Measurements from ENCODE around the gene TSPEAR.

- TF ChIP-seq TOX (CRISPR knock-in tag; IDR thresholded peaks at IDR 0.05; ENCODE audit: borderline replicate concordance) (no peak), ZFP3 (CRISPR knock-in tag; IDR thresholded peaks at IDR 0.05) (no peak), ESRRG (CRISPR knock-in tag; IDR thresholded peaks at IDR 0.05) (no peak), SNAI2 (CRISPR knock-in tag; IDR thresholded peaks at IDR 0.05) (no peak), PATZ1 (CRISPR knock-in tag; IDR thresholded peaks at IDR 0.05; ENCODE audit: borderline replicate concordance) (no peak), POU6F1 (CRISPR knock-in tag; IDR thresholded peaks at IDR 0.05; ENCODE audit: borderline replicate concordance, low read depth) (no peak), ZNF70 (CRISPR knock-in tag; IDR thresholded peaks at IDR 0.05) (no peak), ZFP30 (CRISPR knock-in tag; IDR thresholded peaks at IDR 0.05) (no peak)
Observed at GRCh38 chr21:44510508-44511218, 200.7 kb downstream of the TSPEAR start.

All from SK-N-SH treated with all-trans-retinoic acid at 6 μM for 48 hours (cell line).